Mesendoderm (in vitro differentiated cells): ENCODE data around the gene PROB1.

Experiments
- DNase-seq: peaks from one replicate; pipeline ENCODE4 v3.0.0; 2013
- H2AK5ac ChIP-seq: 2 replicates; pipeline ENCODE4 v1.6.1; 2013; ENCODE audit warnings: low read length, inconsistent platforms
- H2BK120ac ChIP-seq: 2 replicates; pipeline ENCODE4 v1.6.1; 2013; ENCODE audit warnings: low read depth, mild to moderate bottlenecking, low read length, moderate library complexity, mixed read lengths
- H2BK15ac ChIP-seq: replicated peaks from 2 replicates; pipeline ENCODE4 v1.6.1; 2013; ENCODE audit warnings: low read depth, mild to moderate bottlenecking, moderate library complexity
- H2BK5ac ChIP-seq: 2 replicates; pipeline ENCODE4 v1.6.1; 2013; ENCODE audit warnings: low read length, inconsistent platforms
- H3K18ac ChIP-seq: 2 replicates; pipeline ENCODE4 v1.6.1; 2013; ENCODE audit warnings: mild to moderate bottlenecking, low read length, mixed read lengths
- H3K23ac ChIP-seq: one replicate; pipeline ENCODE4 v1.6.1; 2013; ENCODE audit warnings: low read length
- H3K27ac ChIP-seq: 2 replicates; pipeline ENCODE4 v1.5.1; 2013; ENCODE audit warnings: low read depth, mild to moderate bottlenecking, inconsistent platforms, low read length, moderate library complexity
- H3K27me3 ChIP-seq: 2 replicates; pipeline ENCODE4 v1.6.1; 2013; ENCODE audit warnings: low read length, control low read depth, mild to moderate bottlenecking, inconsistent platforms; ENCODE audit not compliant: insufficient read depth, poor library complexity
- H3K36me3 ChIP-seq: 2 replicates; pipeline ENCODE4 v1.6.1; 2013; ENCODE audit warnings: low read length, inconsistent platforms; ENCODE audit not compliant: control insufficient read depth, insufficient read depth
- H3K4ac ChIP-seq: one replicate; pipeline ENCODE4 v1.6.1; 2013; ENCODE audit warnings: low read depth, mild to moderate bottlenecking, low read length, moderate library complexity
- H3K4me1 ChIP-seq: 2 replicates; pipeline ENCODE4 v1.6.1; 2013; ENCODE audit warnings: low read depth, low read length, inconsistent platforms; ENCODE audit not compliant: control insufficient read depth
- H3K4me2 ChIP-seq: 2 replicates; pipeline ENCODE4 v1.6.1; 2013; ENCODE audit warnings: low read length
- H3K4me3 ChIP-seq: 2 replicates; pipeline ENCODE4 v1.5.1; 2013; ENCODE audit warnings: mild to moderate bottlenecking, low read length
- H3K56ac ChIP-seq: one replicate; pipeline ENCODE4 v1.6.1; 2013; ENCODE audit warnings: low read length
- H3K79me1 ChIP-seq: 2 replicates; pipeline ENCODE4 v1.6.1; 2013; ENCODE audit warnings: low read length, inconsistent platforms
- H3K79me2 ChIP-seq: 2 replicates; pipeline ENCODE4 v1.6.1; 2013; ENCODE audit warnings: mild to moderate bottlenecking, low read length; ENCODE audit not compliant: control insufficient read depth, insufficient read depth
- H3K9ac ChIP-seq: 2 replicates; pipeline ENCODE4 v1.6.1; 2013; ENCODE audit warnings: low read length, inconsistent platforms
- H4K5ac ChIP-seq: one replicate; pipeline ENCODE4 v1.6.1; 2013; ENCODE audit warnings: low read length
- H4K8ac ChIP-seq: one replicate; pipeline ENCODE4 v1.6.1; 2013; ENCODE audit warnings: low read depth, mild to moderate bottlenecking, control low read depth, low read length, moderate library complexity
- WGBS: extraction: QIAGEN DNeasy Blood & Tissue Kit; methylation state at CpG from one replicate; pipeline ENCODE4 v1.1.7; 2013; ENCODE audit warnings: low lambda C conversion rate, missing lambda C conversion rate; ENCODE audit not compliant: insufficient coverage; ENCODE audit errors: extremely low coverage; 5-methylcytosine and 5-hydroxymethylcytosine counted together

PROB1 gene

GRCh38 chr5:139397921-139398320 is 3.0 kb upstream of the PROB1 start:
- H3K56ac ChIP-seq, result no peak overlapping the region
- no peak overlapping the region for H2BK5ac ChIP-seq
- no peak overlapping the region for H2BK15ac ChIP-seq
- H3K27ac ChIP-seq, result no peak overlapping the region
- no peaks in the 10 kb centered on the region for H3K79me1 ChIP-seq
- H2AK5ac ChIP-seq, result no peak overlapping the region
- peaks cover 3% of the 10 kb centered on the region for H3K27me3 ChIP-seq
- no peak overlapping the region for H3K4me2 ChIP-seq
- H3K4me1 ChIP-seq, result peaks cover 8% of the 10 kb centered on the region
- no peak overlapping the region for H3K4ac ChIP-seq
- no peaks in the 10 kb centered on the region for H3K79me2 ChIP-seq
- no peak overlapping the region for H3K18ac ChIP-seq
- H3K9ac ChIP-seq, result no peak overlapping the region
- WGBS, result no CpG with 5 or more reads among the region's 6 CpGs
- no peak overlapping the region for H3K23ac ChIP-seq
- no peaks in the 10 kb centered on the region for H3K36me3 ChIP-seq
- DNase-seq, result no peak
- H4K8ac ChIP-seq, result no peak overlapping the region
- no peak overlapping the region for H4K5ac ChIP-seq
- H2BK120ac ChIP-seq, result no peak overlapping the region
- H3K4me3 ChIP-seq, result no peak overlapping the region

GRCh38 chr5:139396691-139397090 is 1.8 kb upstream of the PROB1 start:
- H4K8ac ChIP-seq, result no peak overlapping the region
- H3K4ac ChIP-seq, result no peak overlapping the region
- H3K4me1 ChIP-seq, result peaks cover 8% of the 10 kb centered on the region
- no peak overlapping the region for H3K23ac ChIP-seq
- no peak overlapping the region for H3K56ac ChIP-seq
- no peak overlapping the region for H2BK5ac ChIP-seq
- peak; percentile 85 for DNase-seq
- H3K79me1 ChIP-seq, result no peaks in the 10 kb centered on the region
- no peak overlapping the region for H2BK15ac ChIP-seq
- no CpG with 5 or more reads among the region's 8 CpGs for WGBS
- no peak overlapping the region for H3K4me3 ChIP-seq
- no peak overlapping the region for H3K4me2 ChIP-seq
- H2AK5ac ChIP-seq, result no peak overlapping the region
- H3K36me3 ChIP-seq, result no peaks in the 10 kb centered on the region
- no peak overlapping the region for H3K9ac ChIP-seq
- peaks cover 3% of the 10 kb centered on the region for H3K27me3 ChIP-seq
- H3K79me2 ChIP-seq, result no peaks in the 10 kb centered on the region
- no peak overlapping the region for H3K27ac ChIP-seq
- H4K5ac ChIP-seq, result no peak overlapping the region
- H2BK120ac ChIP-seq, result no peak overlapping the region
- no peak overlapping the region for H3K18ac ChIP-seq

GRCh38 chr5:139395844-139396640 is 1.1 kb upstream of the PROB1 start:
- Histone ChIP-seq H3K4ac (no peak overlapping the region), H3K9ac (no peak overlapping the region), H2BK120ac (no peak overlapping the region), H3K4me2 (no peak overlapping the region), H3K23ac (no peak overlapping the region), H3K36me3 (no peaks in the 10 kb centered on the region), H4K5ac (no peak overlapping the region), H2BK5ac (no peak overlapping the region), H2AK5ac (no peak overlapping the region), H3K18ac (no peak overlapping the region), H3K79me1 (no peaks in the 10 kb centered on the region), H3K27ac (no peak overlapping the region), H4K8ac (no peak overlapping the region), H3K79me2 (no peaks in the 10 kb centered on the region), H3K4me1 (peaks cover 8% of the 10 kb centered on the region), H3K27me3 (peaks cover 3% of the 10 kb centered on the region), H3K56ac (peak overlapping the region; percentile 39), H2BK15ac (no peak overlapping the region), H3K4me3 (no peak overlapping the region)
- peak; percentile 45 for DNase-seq
- WGBS, result no CpG with 5 or more reads among the region's 8 CpGs

- H3K4me1 ChIP-seq, result peaks cover 8% of the 10 kb centered on the region
- H3K56ac ChIP-seq, result peak overlapping the region; percentile 70
These were observed 716 bp downstream of the PROB1 start for GRCh38 chr5:139394123-139394653.

DNA sequence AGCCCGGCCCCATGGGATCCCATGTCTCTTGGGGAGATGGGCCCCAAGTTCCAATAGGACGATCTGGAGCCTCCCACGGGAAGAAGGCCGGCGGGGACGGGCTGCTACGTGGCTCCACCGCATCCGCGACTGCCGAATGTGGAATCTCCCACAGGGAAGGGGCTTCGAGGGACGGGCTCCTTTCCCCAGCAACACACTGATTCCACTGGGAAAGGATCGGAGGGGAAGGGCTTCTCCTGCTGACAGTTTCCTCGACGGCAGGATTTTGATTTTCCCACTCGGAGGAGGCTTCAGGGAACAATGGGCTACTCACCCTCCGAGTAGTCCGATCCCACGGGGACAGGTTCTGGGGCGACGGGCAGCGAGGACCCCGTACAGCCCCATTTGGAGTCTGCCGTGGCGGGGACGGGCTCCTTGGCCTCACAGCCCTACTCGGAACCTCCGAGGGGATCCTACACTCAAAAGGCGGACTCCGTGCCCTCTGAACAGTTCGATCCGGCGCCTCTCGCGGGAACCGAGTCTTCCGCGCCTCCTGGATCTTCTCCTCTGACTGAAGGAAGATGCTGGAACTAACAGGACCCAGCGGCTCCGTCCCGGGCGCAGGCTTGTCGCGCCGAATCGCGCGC is 1.3 kb downstream of the PROB1 start:
- H3K27me3 ChIP-seq, result peaks cover 3% of the 10 kb centered on the region
- H3K79me1 ChIP-seq, result no peaks in the 10 kb centered on the region
- no peak overlapping the region for H4K8ac ChIP-seq
- peak overlapping the region; percentile 25 for H3K18ac ChIP-seq
- H3K4me1 ChIP-seq, result peaks cover 8% of the 10 kb centered on the region
- no peak overlapping the region for H2BK5ac ChIP-seq
- no peaks in the 10 kb centered on the region for H3K79me2 ChIP-seq
- no peak overlapping the region for H3K23ac ChIP-seq
- no peak overlapping the region for H3K27ac ChIP-seq
- no peak overlapping the region for H2BK120ac ChIP-seq
- no peaks in the 10 kb centered on the region for H3K36me3 ChIP-seq
- peak overlapping the region; percentile 81 for H3K9ac ChIP-seq
- peak overlapping the region; percentile 16 for H3K4me2 ChIP-seq
- no peak overlapping the region for H3K4ac ChIP-seq
- no peak for DNase-seq
- H2AK5ac ChIP-seq, result no peak overlapping the region
- no peak overlapping the region for H2BK15ac ChIP-seq
- WGBS, result no CpG with 5 or more reads among the region's 49 CpGs
- H4K5ac ChIP-seq, result no peak overlapping the region
- peak overlapping the region; percentile 70 for H3K56ac ChIP-seq
- H3K4me3 ChIP-seq, result peak overlapping the region; percentile 22

More at GRCh38 chr5:139394123-139394653, 716 bp downstream of the PROB1 start:
- H3K4ac ChIP-seq, result peak overlapping the region; percentile 64
- no peak overlapping the region for H2BK5ac ChIP-seq
- no CpG with 5 or more reads among the region's 62 CpGs for WGBS
- H2BK120ac ChIP-seq, result no peak overlapping the region
- H3K4me3 ChIP-seq, result peak overlapping the region; percentile 39
- no peaks in the 10 kb centered on the region for H3K79me2 ChIP-seq
- peak overlapping the region; percentile 18 for H3K27ac ChIP-seq
- peaks cover 3% of the 10 kb centered on the region for H3K27me3 ChIP-seq
- H3K9ac ChIP-seq, result peak overlapping the region; percentile 81
- no peaks in the 10 kb centered on the region for H3K79me1 ChIP-seq
- DNase-seq, result peak; percentile 74
- no peak overlapping the region for H4K8ac ChIP-seq
- peak overlapping the region; percentile 16 for H3K4me2 ChIP-seq
- H2BK15ac ChIP-seq, result no peak overlapping the region
- H3K18ac ChIP-seq, result peak overlapping the region; percentile 25
- H3K36me3 ChIP-seq, result no peaks in the 10 kb centered on the region
- H3K23ac ChIP-seq, result peak overlapping the region; percentile 68
- H4K5ac ChIP-seq, result no peak overlapping the region
- H2AK5ac ChIP-seq, result no peak overlapping the region
